NK-92 (cell line): ENCODE measurements around the gene POLE.

ENCODE experiments used
- DNase-seq: peaks from one replicate; lab custom pipeline; 2025; ENCODE audit not compliant: unreplicated experiment; lab: John Stamatoyannopoulos, UW

POLE gene

GRCh38 chr12:132617135-132617701 lies 69.9 kb downstream of the POLE start:
- DNase-seq, result no peak

GRCh38 chr12:132615579-132616038 lies 71.5 kb downstream of the POLE start:
- no peak for DNase-seq

GRCh38 chr12:132614861-132615578 lies 72.1 kb downstream of the POLE start:
- no peak for DNase-seq

- DNase-seq, result no peak
These were observed 73.1 kb downstream of the POLE start for GRCh38 chr12:132614029-132614428.

GRCh38 chr12:132611620-132612019 lies 75.5 kb downstream of the POLE start:
- no peak for DNase-seq

GRCh38 chr12:132610866-132611602 lies 76.1 kb downstream of the POLE start:
- no peak for DNase-seq

- no peak for DNase-seq
These were observed 76.9 kb downstream of the POLE start, which contains the start of gene LRCOL1 for GRCh38 chr12:132610051-132610759. Gene LRCOL1, minus strand, starts transcription at chr12:132610582. Its CDS starts 4,331 bp downstream, at chr12:132606251.

GRCh38 chr12:132608231-132609171 lies 78.6 kb downstream of the POLE start:
- DNase-seq, result no peak

- no peak for DNase-seq
These were observed 80.2 kb downstream of the POLE start for GRCh38 chr12:132606927-132607326.

- DNase-seq, result no peak
These were observed 80.7 kb downstream of the POLE start for GRCh38 chr12:132606466-132606865.

- no peak for DNase-seq
These were observed 81.2 kb downstream of the POLE start for GRCh38 chr12:132605892-132606291.

- no peak for DNase-seq
These were observed 82.3 kb downstream of the POLE start for GRCh38 chr12:132604668-132605441.

GRCh38 chr12:132604151-132604618 lies 83.0 kb downstream of the POLE start:
- DNase-seq, result no peak

- DNase-seq, result no peak
These were observed 83.6 kb downstream of the POLE start for GRCh38 chr12:132603240-132604150.

- no peak for DNase-seq
These were observed 84.4 kb downstream of the POLE start for GRCh38 chr12:132602572-132603239.

- DNase-seq, result no peak
These were observed 85.8 kb downstream of the POLE start for GRCh38 chr12:132601171-132601883.
